Heart left ventricle (tissue), 16 donors: ENCODE results near the gene EXO5. TPM values are rescaled to one million over a fixed set of nuclear protein-coding genes. Genes with fewer than 3 reads are reported as not detected.
"Not testable (repeated sequence)": the region's sequence is repeated elsewhere in the genome, so short reads cannot be mapped to it uniquely, and the experiment has no call there.

ENCODE experiments used
- ATAC-seq, 4 donors: fragments of 200-7000 bp; cut with Tn5 transposase; one replicate each; pipeline ENCODE4 v1.9.1; 2020 to 2022; ENCODE audit warnings: moderate library complexity in 4 of 4, mild to moderate bottlenecking in 3 of 4, moderate number of reproducible peaks in 1 of 4
- DNase-seq, 5 donors: peaks; one replicate each; pipeline ENCODE4 v3.0.0-alpha.2; 2020
- H3K27ac ChIP-seq, 12 donors: fragments of 200-600 bp; sonication (generic) in 4 of 12; one replicate each; pipeline versions ENCODE4 v1.5.0 to v1.8.0; 2016 to 2022; ENCODE audit warnings: mild to moderate bottlenecking in 2 of 12
- H3K27me3 ChIP-seq, 9 donors: fragments of 200-600 bp; sonication (generic) in 2 of 9; one replicate each; pipeline versions ENCODE4 v1.5.1 to v1.8.0; 2016 to 2022; ENCODE audit warnings: mild to moderate bottlenecking in 3 of 9
- H3K36me3 ChIP-seq, 9 donors: fragments of 200-600 bp; sonication (generic) in 2 of 9; one replicate each; pipeline versions ENCODE4 v1.5.0 to v1.8.0; 2018 to 2022; ENCODE audit warnings: mild to moderate bottlenecking in 2 of 9
- H3K4me1 ChIP-seq, 12 donors: fragments of 200-600 bp; sonication (generic) in 4 of 12; one replicate each; pipeline versions ENCODE4 v1.5.0 to v1.8.0; 2016 to 2022; ENCODE audit warnings: mild to moderate bottlenecking in 3 of 12
- H3K4me3 ChIP-seq, 12 donors: fragments of 200-600 bp; sonication (generic) in 4 of 12; one replicate each; pipeline versions ENCODE4 v1.5.0 to v1.8.0; 2017 to 2022; ENCODE audit warnings: mild to moderate bottlenecking in 9 of 12, moderate library complexity in 4 of 12
- H3K9me3 ChIP-seq, 12 donors: fragments of 200-600 bp; sonication (generic) in 4 of 12; one replicate each; pipeline versions ENCODE4 v1.5.0 to v1.8.0; 2016 to 2022; ENCODE audit warnings: mild to moderate bottlenecking in 1 of 12
- CTCF ChIP-seq, 12 donors: fragments of 200-600 bp; sonication (generic) in 4 of 12; IDR thresholded peaks; one replicate each; pipeline versions ENCODE4 v1.5.0 to v1.8.0; 2018 to 2022; ENCODE audit warnings: antibody characterized with exemption in 12 of 12, mild to moderate bottlenecking in 5 of 12
- POLR2A ChIP-seq, 2 donors: fragments of 450-650 bp; IDR thresholded peaks; one replicate each; pipeline ENCODE4 v1.6.1; 2017; ENCODE audit warnings: antibody characterized with exemption in 2 of 2, mild to moderate bottlenecking in 2 of 2, moderate library complexity in 2 of 2
- WGBS, 4 donors: extraction: QIAGEN DNeasy Blood & Tissue Kit in 2 of 4; methylation state at CpG; one replicate each; pipeline versions ENCODE4 v1.1.5 to v1.1.7; 2013 to 2018; 5-methylcytosine and 5-hydroxymethylcytosine counted together
- intact Hi-C, 10 donors: fragments of 100-400 bp; cut with DNase I; formaldehyde crosslinking; loops; one replicate each; pipeline versions ENCODE4 v1.11.1 to v1.14.2; 2022
- polyA plus RNA-seq, 2 donors: library from polyadenylated mRNA; stranded (reverse); fragments of 200-250 nt; gene quantifications; one replicate each; pipeline ENCODE4 v1.2.3, GENCODE V29; 2013
- total RNA-seq, 9 donors: library from RNA; depleted of rRNA in 2 of 9; stranded (reverse); fragments of >200 nt in 2 of 9; fragmentation: NEBNext Ultra II Directional in 3 of 9; extraction: Animal tissue kit (Norgen Biotek cat#: 25700) in 3 of 9; gene quantifications; one replicate each; pipeline versions ENCODE4 v1.1.0 to v1.2.4, GENCODE V29; 2016 to 2023
- donor health status: ischemic (EF 13 %, LVEDD 7.1; RV severe dilation, severe dysfunction).
- donor health status: healthy with polysubstance abuse.
- donor health status: DM: no; HTN: yes; CAD: no.
- donor health status: DM: no; HTN: no; CAD: no.
- donor health status: ischemic (EF 25% LVEDD 6.9; RV normal size, moderate dysfunction).
- donor health status: ischemic (EF 25% LVEDD 5.7; RV mildly dilated, moderate dysfunction).
- donor health status: healthy.
- donor health status: DM: yes; HTN: yes; CAD: no.
- donor health status: ischemic (EF 35%, LVEDD 5.7; RV mildly dilated, moderate dysfunction).
- donor health status: nonischemic (EF 11% LVEDD 7.7; RV severe dilation, severe dysfunction).
- donor health status: DM: yes; HTN: yes; CAD: no.
- donor health status: PGD.
- donor health status: ischemic (EF 29% LVEDD 5.4; RV normal size, mild dysfunction).
- donor health status: nonischemic (EF 23%, LVEDD 6.1; RV moderate dilation, normal function).

EXO5 gene
- total and polyA plus RNA-seq, 11 donors, result 1.7 to 6.4 (median 5.1) TPM

- DNase-seq, result no peak
- Histone ChIP-seq H3K36me3 (peaks cover 0 to 4% (median 0%) of the 10 kb centered on the region in 9 donors), H3K27ac (no peak overlapping the region), H3K4me1 (no peaks in the 10 kb centered on the region), H3K4me3 (no peak overlapping the region), H3K9me3 (peaks cover 0 to 6% (median 0%) of the 10 kb centered on the region in 12 donors), H3K27me3 (no peaks in the 10 kb centered on the region)
- intact Hi-C loops, result no loop called here
- 58 to 66% (median 63%) methylated on average over 4 of the region's 4 CpGs for WGBS, 4 donors
- TF ChIP-seq POLR2A (IDR thresholded peaks at IDR 0.05) (no peak), CTCF (IDR thresholded peaks at IDR 0.05) (no peak)
- ATAC-seq, result no peak
Measured at GRCh38 chr1:40553017-40553416, 44.5 kb downstream of the EXO5 start.

GRCh38 chr1:40554807-40555206 lies 46.2 kb downstream of the EXO5 start:
- 78 to 92% (median 82%) methylated on average over 7 of the region's 7 CpGs for WGBS, 4 donors
- ATAC-seq, intact Hi-C loops: not testable (repeated sequence)

GRCh38 chr1:40556121-40556520 lies 47.6 kb downstream of the EXO5 start:
- H3K4me3 ChIP-seq, result no peak overlapping the region
- WGBS, 4 donors, result 92 to 95% (median 94%) methylated on average over 5 of the region's 5 CpGs
- TF ChIP-seq CTCF (IDR thresholded peaks at IDR 0.05), result no peak
- TF ChIP-seq POLR2A (IDR thresholded peaks at IDR 0.05), result no peak
- no peaks in the 10 kb centered on the region for H3K9me3 ChIP-seq
- DNase-seq, result no peak
- no peak overlapping the region for H3K27ac ChIP-seq
- no peaks in the 10 kb centered on the region for H3K27me3 ChIP-seq
- H3K36me3 ChIP-seq, result no peaks in the 10 kb centered on the region
- intact Hi-C loops, result no loop called here
- H3K4me1 ChIP-seq, result no peaks in the 10 kb centered on the region
- ATAC-seq, result no peak

More at GRCh38 chr1:40554807-40555206, 46.2 kb downstream of the EXO5 start:
- not testable (repeated sequence) for H3K27ac ChIP-seq, H3K4me3 ChIP-seq, H3K9me3 ChIP-seq, DNase-seq, H3K4me1 ChIP-seq, H3K27me3 ChIP-seq, H3K36me3 ChIP-seq

- H3K27ac ChIP-seq, ATAC-seq, H3K27me3 ChIP-seq, H3K4me3 ChIP-seq, H3K4me1 ChIP-seq, intact Hi-C loops, H3K36me3 ChIP-seq, H3K9me3 ChIP-seq, DNase-seq: not testable (repeated sequence)
- 90 to 100% (median 94%) methylated on average over 1 of the region's 1 CpG; no CpG with 5 or more reads in 1 of the 4 donors for WGBS, 4 donors
Measured at GRCh38 chr1:40558241-40558640, 49.7 kb downstream of the EXO5 start.

GRCh38 chr1:40562185-40562584 lies 53.6 kb downstream of the EXO5 start:
- TF ChIP-seq CTCF (IDR thresholded peaks at IDR 0.05), result no peak
- TF ChIP-seq POLR2A (IDR thresholded peaks at IDR 0.05), result no peak
- H3K27ac ChIP-seq, result no peak overlapping the region
- no peak for DNase-seq
- H3K4me1 ChIP-seq, result no peaks in the 10 kb centered on the region
- ATAC-seq, result no peak
- H3K27me3 ChIP-seq, result no peaks in the 10 kb centered on the region
- no peaks in the 10 kb centered on the region for H3K9me3 ChIP-seq
- no peaks in the 10 kb centered on the region for H3K36me3 ChIP-seq
- 83 to 89% (median 86%) methylated on average over 2 of the region's 2 CpGs for WGBS, 4 donors
- H3K4me3 ChIP-seq, result no peak overlapping the region
- intact Hi-C loops, result no loop called here
